Endothelial cell of hepatic sinusoid (primary cell): ENCODE measurements around the gene FUT6.
"Not testable (repeated sequence)": the region's sequence is repeated elsewhere in the genome, so short reads cannot be mapped to it uniquely, and the experiment has no call there.

Experiments used
- in situ Hi-C: cut with HindIII; loops from 2 replicates; pipeline ENCODE4 v1.10.0; 2017; ENCODE audit warnings: low sequenced_read_pairs

FUT6 gene

GRCh38 chr19:5839065-5840017 lies at the start of gene FUT6:
FUT6 (minus strand) TSS chr19:5839702; CDS start chr19:5832567, 7,135 bp downstream.
- in situ Hi-C loops = loop anchor here (10.0 kb wide), 2 partner anchors 65 to 305 kb away; partner anchors contain the start of genes NDUFA11 and VMAC

- in situ Hi-C loops = not testable (repeated sequence)
Measured at GRCh38 chr19:5884065-5884811, 44.7 kb upstream of the FUT6 start.

GRCh38 chr19:5883157-5883873 lies 43.8 kb upstream of the FUT6 start:
- in situ Hi-C loops = not testable (repeated sequence)

GRCh38 chr19:5882421-5882968 lies 43.0 kb upstream of the FUT6 start:
- in situ Hi-C loops = no loop called here

- in situ Hi-C loops = no loop called here
Measured at GRCh38 chr19:5881543-5882299, 42.2 kb upstream of the FUT6 start.

- in situ Hi-C loops = no loop called here
Measured at GRCh38 chr19:5880604-5881078, 41.1 kb upstream of the FUT6 start.

- in situ Hi-C loops = no loop called here
Measured at GRCh38 chr19:5880196-5880595, 40.7 kb upstream of the FUT6 start.

GRCh38 chr19:5877882-5878281 lies 38.4 kb upstream of the FUT6 start:
- in situ Hi-C loops = no loop called here

GRCh38 chr19:5877427-5877826 lies 37.9 kb upstream of the FUT6 start:
- in situ Hi-C loops = no loop called here

GRCh38 chr19:5874496-5874895 lies 35.0 kb upstream of the FUT6 start:
- in situ Hi-C loops = not testable (repeated sequence)

- in situ Hi-C loops = no loop called here
Measured at GRCh38 chr19:5873617-5874199, 34.2 kb upstream of the FUT6 start.

- in situ Hi-C loops = no loop called here
Measured at GRCh38 chr19:5870986-5871394, 31.5 kb upstream of the FUT6 start.

GRCh38 chr19:5867201-5868136 lies 28.0 kb upstream of the FUT6 start:
- in situ Hi-C loops = no loop called here

- in situ Hi-C loops = no loop called here
Measured at GRCh38 chr19:5865772-5866171, 26.3 kb upstream of the FUT6 start.

- in situ Hi-C loops = no loop called here
Measured at GRCh38 chr19:5864725-5865486, 25.4 kb upstream of the FUT6 start.

GRCh38 chr19:5864013-5864720 lies 24.7 kb upstream of the FUT6 start:
- in situ Hi-C loops = no loop called here

GRCh38 chr19:5863030-5863665 lies 23.6 kb upstream of the FUT6 start:
- in situ Hi-C loops = no loop called here
